Measurements from ENCODE around the gene SP8. TPM values are rescaled to one million over a fixed set of nuclear protein-coding genes. Genes with fewer than 3 reads are reported as not detected.

SP8 gene
- total RNA-seq, 1 donor from 2014 or later: not detected

DNA sequence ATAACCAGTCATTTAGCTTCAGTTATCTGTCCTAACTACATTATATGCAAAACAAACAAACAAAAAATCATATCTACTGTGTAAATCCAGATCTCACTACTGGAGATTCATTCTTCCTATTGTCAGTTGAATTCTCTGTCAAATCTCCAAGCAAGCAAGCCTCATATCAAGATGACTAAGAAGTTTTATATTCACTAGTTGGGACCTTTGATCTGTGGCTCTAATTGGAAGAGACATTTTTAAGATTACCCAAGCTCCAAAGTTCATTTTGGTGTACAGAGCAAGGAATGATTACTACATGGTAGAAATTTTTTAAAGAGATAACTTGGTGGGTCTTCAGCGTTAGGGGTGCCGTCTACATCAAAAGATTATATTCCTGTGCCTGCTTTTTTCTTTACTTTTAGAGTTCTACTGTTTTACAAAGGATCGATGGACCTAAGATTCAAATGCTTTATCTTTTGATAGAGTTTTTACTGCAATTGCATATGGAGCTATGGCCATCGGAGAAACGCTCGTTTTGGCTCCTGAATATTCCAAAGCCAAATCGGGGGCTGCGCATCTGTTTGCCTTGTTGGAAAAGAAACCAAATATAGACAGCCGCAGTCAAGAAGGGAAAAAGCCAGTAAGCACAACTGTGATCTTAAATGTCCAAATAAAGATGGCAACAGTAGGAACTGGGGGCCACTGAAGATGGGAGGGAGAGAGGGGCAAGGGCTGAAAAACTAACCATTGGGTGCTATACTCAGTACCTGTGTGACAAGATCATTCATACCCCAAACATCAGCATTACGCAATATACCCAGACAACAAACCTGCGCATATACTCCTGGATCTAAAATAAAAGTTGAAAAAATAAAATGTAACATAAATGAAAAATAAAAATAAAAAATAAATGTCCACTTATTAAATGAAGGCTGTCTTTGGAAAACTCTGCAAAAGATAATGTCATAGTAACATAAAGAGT lies 47.9 kb downstream of the SP8 start:
- Histone ChIP-seq H3K27me3 (ENCODE audit: low read depth) (peaks cover 3% of the 10 kb centered on the region), H3K36me3 (no peaks in the 10 kb centered on the region), H3K4me1 (no peaks in the 10 kb centered on the region), H3K9me3 (replicated peaks) (no peaks in the 10 kb centered on the region), H3K4me3 (no peak overlapping the region), H3K27ac (replicated peaks) (no peak overlapping the region)
- no peak for DNase-seq
- intact Hi-C loops (cut with micrococcal nuclease): no loop called here
- no peak for TF ChIP-seq CTCF (IDR thresholded peaks at IDR 0.05; ENCODE audit: borderline replicate concordance)

- Histone ChIP-seq H3K36me3 (no peaks in the 10 kb centered on the region), H3K27me3 (ENCODE audit: low read depth) (no peaks in the 10 kb centered on the region), H3K9me3 (replicated peaks) (no peaks in the 10 kb centered on the region), H3K4me1 (no peaks in the 10 kb centered on the region), H3K27ac (replicated peaks) (no peak overlapping the region), H3K4me3 (no peak overlapping the region)
- intact Hi-C loops (cut with micrococcal nuclease): no loop called here
- no peak for DNase-seq
- TF ChIP-seq CTCF (IDR thresholded peaks at IDR 0.05; ENCODE audit: borderline replicate concordance): no peak
Measured at GRCh38 chr7:20737840-20738448, 48.7 kb downstream of the SP8 start.

DNA sequence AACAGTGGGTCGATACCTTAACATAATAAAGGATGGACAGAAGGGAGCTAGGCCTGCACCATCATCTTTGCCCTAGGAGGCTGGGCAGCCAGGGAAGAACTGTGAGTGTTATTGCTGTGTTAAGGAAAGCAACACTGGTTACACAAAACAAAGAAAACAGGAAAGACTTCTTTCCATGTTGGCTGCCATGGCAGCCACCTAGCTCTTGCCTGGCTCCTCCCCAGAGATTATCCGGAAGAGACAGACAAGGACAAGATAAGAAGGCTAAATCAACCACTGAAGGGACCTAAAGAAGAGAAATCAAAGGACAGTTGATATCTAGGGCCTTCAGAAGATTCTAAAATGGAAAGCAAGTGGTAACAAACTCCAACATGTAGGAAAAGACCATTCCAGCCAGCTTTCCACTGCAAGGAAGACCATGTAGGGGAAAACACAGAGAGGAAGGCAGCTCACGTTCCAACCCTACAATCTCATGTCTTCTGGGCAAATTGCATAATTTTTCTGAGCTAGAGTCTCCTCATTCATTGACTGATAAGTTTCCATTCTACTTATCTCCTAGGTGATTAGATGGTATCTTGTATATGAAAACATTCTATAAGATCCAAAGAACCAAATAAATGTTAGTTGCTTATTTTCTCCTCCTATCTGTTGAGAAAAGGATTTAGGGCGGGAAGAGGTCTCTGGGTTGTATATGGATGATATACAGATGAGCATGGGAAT lies 51.2 kb downstream of the SP8 start:
- TF ChIP-seq CTCF (IDR thresholded peaks at IDR 0.05; ENCODE audit: borderline replicate concordance): no peak
- intact Hi-C loops (cut with micrococcal nuclease): no loop called here
- no peak overlapping the region for H3K4me3 ChIP-seq
- H3K27me3 ChIP-seq (ENCODE audit: low read depth): no peaks in the 10 kb centered on the region
- no peak overlapping the region for H3K27ac ChIP-seq (replicated peaks)
- DNase-seq: no peak
- H3K9me3 ChIP-seq (replicated peaks): no peaks in the 10 kb centered on the region
- no peaks in the 10 kb centered on the region for H3K36me3 ChIP-seq
- no peaks in the 10 kb centered on the region for H3K4me1 ChIP-seq

Other genes with a start within 250 kb of the SP8 start
- gene ABCB5, start 171.2 kb downstream of the SP8 start, total RNA-seq: not detected

All from left ventricle myocardium inferior (tissue), 1 donor.